Liver (tissue), 9 donors: Measurements from ENCODE around the gene KHDC3L. TPM values are rescaled to one million over a fixed set of nuclear protein-coding genes. Genes with fewer than 3 reads are reported as not detected.

Source experiments
- DNase-seq: peaks from one replicate; pipeline ENCODE4 v3.0.0-alpha.2; 2017; ENCODE audit warnings: low spot score
- H3K27ac ChIP-seq, 2 donors: one replicate each; pipeline ENCODE4 v1.7.0; 2013; ENCODE audit warnings: inconsistent platforms in 2 of 2, low read length in 2 of 2, control low read depth in 1 of 2, low read depth in 1 of 2, mild to moderate bottlenecking in 1 of 2
- H3K27me3 ChIP-seq, 4 donors: one replicate each; pipeline versions ENCODE4 v1.6.1 to v1.7.0; 2013; ENCODE audit warnings: low read length in 3 of 4, inconsistent platforms in 1 of 4, mild to moderate bottlenecking in 1 of 4, moderate library complexity in 1 of 4; ENCODE audit not compliant: control insufficient read depth in 4 of 4, insufficient read depth in 4 of 4
- H3K36me3 ChIP-seq, 4 donors: one replicate each; pipeline versions ENCODE4 v1.6.1 to v1.7.0; 2013; ENCODE audit warnings: low read length in 3 of 4, mild to moderate bottlenecking in 3 of 4, low read depth in 1 of 4, moderate library complexity in 1 of 4; ENCODE audit not compliant: control insufficient read depth in 4 of 4, insufficient read depth in 3 of 4
- H3K4me1 ChIP-seq, 4 donors: one replicate each; pipeline versions ENCODE4 v1.6.1 to v1.7.0; 2013; ENCODE audit warnings: low read length in 3 of 4, mild to moderate bottlenecking in 3 of 4, moderate library complexity in 1 of 4; ENCODE audit not compliant: control insufficient read depth in 4 of 4, insufficient read depth in 4 of 4
- H3K4me3 ChIP-seq, 3 donors: one replicate each; pipeline versions ENCODE4 v1.6.1 to v1.7.0; 2013; ENCODE audit warnings: low read length in 3 of 3, control low read depth in 1 of 3, low read depth in 1 of 3, mild to moderate bottlenecking in 1 of 3
- H3K9ac ChIP-seq, 2 donors: one replicate each; pipeline ENCODE4 v1.7.0; 2013; ENCODE audit warnings: low read length in 2 of 2, mild to moderate bottlenecking in 2 of 2, moderate library complexity in 2 of 2, control low read depth in 1 of 2, low read depth in 1 of 2
- H3K9me3 ChIP-seq, 4 donors: one replicate each; pipeline versions ENCODE4 v1.6.1 to v1.7.0; 2013; ENCODE audit warnings: low read length in 3 of 4; ENCODE audit not compliant: control insufficient read depth in 4 of 4
- ATF3 ChIP-seq: IDR thresholded peaks from 2 replicates; pipeline ENCODE4 v1.6.1; 2016; ENCODE audit warnings: antibody characterized with exemption
- CTCF ChIP-seq: fragments of 150-350 bp; IDR thresholded peaks from 2 replicates; pipeline ENCODE4 v1.5.1; 2017; ENCODE audit warnings: improper control_type of control experiment, low read depth, low read length; ENCODE audit not compliant: missing input control
- EGR1 ChIP-seq, 2 donors: IDR thresholded peaks; 2 replicates each; pipeline ENCODE4 v1.6.1; 2016 to 2018; ENCODE audit warnings: antibody characterized with exemption in 2 of 2, low read depth in 2 of 2
- FOXA1 ChIP-seq: IDR thresholded peaks from 2 replicates; pipeline ENCODE4 v1.6.1; 2016; ENCODE audit warnings: antibody characterized with exemption
- FOXA2 ChIP-seq: IDR thresholded peaks from 2 replicates; pipeline ENCODE4 v1.6.1; 2016; ENCODE audit warnings: antibody characterized with exemption
- GABPA ChIP-seq, 2 donors: IDR thresholded peaks in 1 of 2; conservative IDR thresholded peaks in 1 of 2; 2 replicates each; pipeline ENCODE4 v1.6.1; 2016; ENCODE audit warnings: antibody characterized with exemption in 2 of 2, mild to moderate bottlenecking in 1 of 2, moderate library complexity in 1 of 2
- HNF4G ChIP-seq: IDR thresholded peaks from 2 replicates; pipeline ENCODE4 v1.6.1; 2016; ENCODE audit warnings: antibody characterized with exemption
- JUND ChIP-seq, 2 donors: IDR thresholded peaks; 2 replicates each; pipeline ENCODE4 v1.6.1; 2016; ENCODE audit warnings: antibody characterized with exemption in 2 of 2
- MAX ChIP-seq: IDR thresholded peaks from 2 replicates; pipeline ENCODE4 v1.6.1; 2016; ENCODE audit warnings: antibody characterized with exemption
- NR2F2 ChIP-seq: IDR thresholded peaks from 2 replicates; pipeline ENCODE4 v1.6.1; 2016; ENCODE audit warnings: antibody characterized with exemption
- SP1 ChIP-seq: IDR thresholded peaks from 2 replicates; pipeline ENCODE4 v1.6.1; 2018; ENCODE audit warnings: antibody characterized with exemption, mild to moderate bottlenecking
- TAF1 ChIP-seq: conservative IDR thresholded peaks from 2 replicates; pipeline ENCODE4 v1.6.1; 2016; ENCODE audit warnings: antibody characterized with exemption, mild to moderate bottlenecking
- YY1 ChIP-seq: IDR thresholded peaks from 2 replicates; pipeline ENCODE4 v1.6.1; 2016; ENCODE audit warnings: antibody characterized with exemption, mild to moderate bottlenecking
- ZBTB33 ChIP-seq: IDR thresholded peaks from 2 replicates; pipeline ENCODE4 v1.6.1; 2016; ENCODE audit warnings: antibody characterized with exemption
- WGBS: extraction: QIAGEN DNeasy Blood & Tissue Kit; methylation state at CpG from one replicate; pipeline ENCODE4 v1.1.7; 2013; 5-methylcytosine and 5-hydroxymethylcytosine counted together
- polyA plus RNA-seq, 2 donors: library from polyadenylated mRNA; stranded (reverse) in 1 of 2; unstranded in 1 of 2; fragments of 200-250 nt in 1 of 2; fragments of >200 nt in 1 of 2; fragmentation: Nextera tagmentation in 1 of 2; extraction: Ambion mirVana in 1 of 2; gene quantifications; one replicate each; pipeline versions ENCODE4 v1.2.1 to v1.2.3, GENCODE V29; 2013 to 2015
- total RNA-seq, 2 donors: library from RNA; depleted of rRNA; stranded (reverse); fragments of >200 nt; gene quantifications; one replicate each; pipeline ENCODE4 v1.2.3, GENCODE V29; 2014
- TF ChIP-seq, protein P1 (sequence below): IDR thresholded peaks from 2 replicates; pipeline ENCODE4 v1.6.1; 2016; ENCODE audit warnings: antibody characterized with exemption, mild to moderate bottlenecking
- donor health status: healthy.
- donor health status: healthy.
- donor health status: healthy.
- donor health status: healthy.
- donor health status: healthy.

Gene KHDC3L
- total and polyA plus RNA-seq, 4 donors: not detected

- Histone ChIP-seq H3K9ac (no peak overlapping the region), H3K4me3 (no peak overlapping the region), H3K4me1 (peaks cover 3 to 7% (median 4%) of the 10 kb centered on the region in 4 donors), H3K27me3 (peaks cover 0 to 6% (median 2%) of the 10 kb centered on the region in 4 donors), H3K9me3 (peaks cover 0 to 6% (median 1%) of the 10 kb centered on the region in 4 donors), H3K36me3 (no peaks in the 10 kb centered on the region), H3K27ac (no peak overlapping the region)
- WGBS: 15% methylated on average over 61 of the region's 61 CpGs
- TF ChIP-seq SP1: no peak
- TF ChIP-seq FOXA2: no peak
- TF ChIP-seq HNF4G: no peak
- TF ChIP-seq CTCF: no peak
- no peak for TF ChIP-seq MAX
- TF ChIP-seq ATF3: no peak
- TF ChIP-seq GABPA (IDR thresholded peaks at IDR 0.05 in 1 of 2, conservative IDR thresholded peaks at IDR 0.05 in 1 of 2): no peak
- TF ChIP-seq FOXA1: no peak
- TF ChIP-seq, protein P1, sequence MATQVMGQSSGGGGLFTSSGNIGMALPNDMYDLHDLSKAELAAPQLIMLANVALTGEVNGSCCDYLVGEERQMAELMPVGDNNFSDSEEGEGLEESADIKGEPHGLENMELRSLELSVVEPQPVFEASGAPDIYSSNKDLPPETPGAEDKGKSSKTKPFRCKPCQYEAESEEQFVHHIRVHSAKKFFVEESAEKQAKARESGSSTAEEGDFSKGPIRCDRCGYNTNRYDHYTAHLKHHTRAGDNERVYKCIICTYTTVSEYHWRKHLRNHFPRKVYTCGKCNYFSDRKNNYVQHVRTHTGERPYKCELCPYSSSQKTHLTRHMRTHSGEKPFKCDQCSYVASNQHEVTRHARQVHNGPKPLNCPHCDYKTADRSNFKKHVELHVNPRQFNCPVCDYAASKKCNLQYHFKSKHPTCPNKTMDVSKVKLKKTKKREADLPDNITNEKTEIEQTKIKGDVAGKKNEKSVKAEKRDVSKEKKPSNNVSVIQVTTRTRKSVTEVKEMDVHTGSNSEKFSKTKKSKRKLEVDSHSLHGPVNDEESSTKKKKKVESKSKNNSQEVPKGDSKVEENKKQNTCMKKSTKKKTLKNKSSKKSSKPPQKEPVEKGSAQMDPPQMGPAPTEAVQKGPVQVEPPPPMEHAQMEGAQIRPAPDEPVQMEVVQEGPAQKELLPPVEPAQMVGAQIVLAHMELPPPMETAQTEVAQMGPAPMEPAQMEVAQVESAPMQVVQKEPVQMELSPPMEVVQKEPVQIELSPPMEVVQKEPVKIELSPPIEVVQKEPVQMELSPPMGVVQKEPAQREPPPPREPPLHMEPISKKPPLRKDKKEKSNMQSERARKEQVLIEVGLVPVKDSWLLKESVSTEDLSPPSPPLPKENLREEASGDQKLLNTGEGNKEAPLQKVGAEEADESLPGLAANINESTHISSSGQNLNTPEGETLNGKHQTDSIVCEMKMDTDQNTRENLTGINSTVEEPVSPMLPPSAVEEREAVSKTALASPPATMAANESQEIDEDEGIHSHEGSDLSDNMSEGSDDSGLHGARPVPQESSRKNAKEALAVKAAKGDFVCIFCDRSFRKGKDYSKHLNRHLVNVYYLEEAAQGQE: no peak
- no peak for TF ChIP-seq NR2F2
- no peak for TF ChIP-seq YY1
- TF ChIP-seq ZBTB33: no peak
- DNase-seq: no peak
Observed at GRCh38 chr6:73314577-73315492, 47.6 kb upstream of the KHDC3L start.

GRCh38 chr6:73323323-73323722, 39.1 kb upstream of the KHDC3L start:
- Histone ChIP-seq H3K27ac (no peak overlapping the region), H3K9me3 (peaks cover 0 to 3% (median under 1%) of the 10 kb centered on the region in 4 donors), H3K4me1 (peaks cover 0 to 1% (median 0%) of the 10 kb centered on the region in 4 donors), H3K36me3 (no peaks in the 10 kb centered on the region), H3K9ac (no peak overlapping the region), H3K4me3 (no peak overlapping the region), H3K27me3 (no peaks in the 10 kb centered on the region)
- WGBS: 95% methylated on average over 2 of the region's 2 CpGs
- no peak for DNase-seq
- TF ChIP-seq EGR1 (IDR thresholded peaks at IDR 0.05; ENCODE audit: low read depth in 2 of 2) (no peak), FOXA2 (no peak), CTCF (no peak), MAX (no peak), SP1 (no peak), HNF4G (no peak), JUND (IDR thresholded peaks at IDR 0.05) (no peak), TAF1 (no peak), GABPA (IDR thresholded peaks at IDR 0.05 in 1 of 2, conservative IDR thresholded peaks at IDR 0.05 in 1 of 2) (no peak), FOXA1 (no peak)
- TF ChIP-seq, protein P1: no peak
